ENCODE measurements around the gene NT5C1A. TPM values are rescaled to one million over a fixed set of nuclear protein-coding genes. Genes with fewer than 3 reads are reported as not detected.

Gene NT5C1A
- total RNA-seq, 6 experiments from 2014 or later = not detected

GRCh38 chr1:39683591-39684312 lies 11.8 kb upstream of the NT5C1A start:
- peaks cover 53% of the 10 kb centered on the region for H3K27me3 Mint-ChIP-seq (ENCODE audit: insufficient read depth)
- no peak for DNase-seq
- TF ChIP-seq CTCF (IDR thresholded peaks at IDR 0.05) = no peak
- no peaks in the 10 kb centered on the region for H3K36me3 Mint-ChIP-seq (ENCODE audit: low read depth)
- H3K4me3 Mint-ChIP-seq = no peak overlapping the region
- H3K4me1 Mint-ChIP-seq (ENCODE audit: low read depth) = peaks cover 19% of the 10 kb centered on the region; the same call in 1 of the 2 replicates
- H3K9me3 Mint-ChIP-seq = no peaks in the 10 kb centered on the region
- no peak overlapping the region for H3K27ac Mint-ChIP-seq

GRCh38 chr1:39681999-39682398 lies 10.1 kb upstream of the NT5C1A start:
- H3K27me3 Mint-ChIP-seq (ENCODE audit: insufficient read depth) = peaks cover 45% of the 10 kb centered on the region
- H3K36me3 Mint-ChIP-seq (ENCODE audit: low read depth) = no peaks in the 10 kb centered on the region
- no peak overlapping the region for H3K27ac Mint-ChIP-seq
- no peak overlapping the region for H3K4me3 Mint-ChIP-seq
- no peak for DNase-seq
- no peaks in the 10 kb centered on the region for H3K9me3 Mint-ChIP-seq
- peaks cover 18% of the 10 kb centered on the region for H3K4me1 Mint-ChIP-seq (ENCODE audit: low read depth)
- TF ChIP-seq CTCF (IDR thresholded peaks at IDR 0.05) = no peak

GRCh38 chr1:39681294-39681693 lies 9.4 kb upstream of the NT5C1A start:
- Mint-ChIP-seq H3K27ac (no peak overlapping the region), H3K4me3 (no peak overlapping the region), H3K27me3 (ENCODE audit: insufficient read depth) (peaks cover 45% of the 10 kb centered on the region), H3K36me3 (ENCODE audit: low read depth) (no peaks in the 10 kb centered on the region), H3K4me1 (ENCODE audit: low read depth) (peaks cover 25% of the 10 kb centered on the region), H3K9me3 (no peaks in the 10 kb centered on the region)
- TF ChIP-seq CTCF (IDR thresholded peaks at IDR 0.05) = no peak
- DNase-seq = no peak

- no peaks in the 10 kb centered on the region for H3K36me3 Mint-ChIP-seq (ENCODE audit: low read depth)
- H3K4me1 Mint-ChIP-seq (ENCODE audit: low read depth) = peaks cover 27% of the 10 kb centered on the region
- H3K4me3 Mint-ChIP-seq = no peak overlapping the region
- TF ChIP-seq CTCF (IDR thresholded peaks at IDR 0.05) = no peak
- H3K27me3 Mint-ChIP-seq (ENCODE audit: insufficient read depth) = peaks cover 43% of the 10 kb centered on the region
- H3K9me3 Mint-ChIP-seq = no peaks in the 10 kb centered on the region
- DNase-seq = no peak
- H3K27ac Mint-ChIP-seq = no peak overlapping the region
Observed at GRCh38 chr1:39680751-39681150, 8.8 kb upstream of the NT5C1A start.

- Mint-ChIP-seq H3K9me3 (no peaks in the 10 kb centered on the region), H3K27ac (no peak overlapping the region), H3K27me3 (ENCODE audit: insufficient read depth) (peaks cover 40% of the 10 kb centered on the region), H3K4me3 (no peak overlapping the region), H3K36me3 (ENCODE audit: low read depth) (no peaks in the 10 kb centered on the region), H3K4me1 (ENCODE audit: low read depth) (peaks cover 27% of the 10 kb centered on the region)
- DNase-seq = no peak
- no peak for TF ChIP-seq CTCF (IDR thresholded peaks at IDR 0.05)
Observed at GRCh38 chr1:39679821-39680220, 7.9 kb upstream of the NT5C1A start.
